ENCODE results near the gene FUNDC2.

The FUNDC2 gene

GRCh38 chrX:155023907-155024833, 2.5 kb upstream of the FUNDC2 start:
- no peak for DNase-seq (ENCODE audit: low spot score)

GRCh38 chrX:155026420-155026726, 271 bp upstream of the FUNDC2 start:
- no peak for DNase-seq (ENCODE audit: low spot score)

GRCh38 chrX:155027509-155028066, 944 bp downstream of the FUNDC2 start:
- DNase-seq (ENCODE audit: low spot score): peak; percentile 18

GRCh38 chrX:155028129-155028528, 1.5 kb downstream of the FUNDC2 start:
- DNase-seq (ENCODE audit: low spot score): no peak

GRCh38 chrX:155028877-155029291, 2.2 kb downstream of the FUNDC2 start:
- peak; percentile 10 for DNase-seq (ENCODE audit: low spot score)

GRCh38 chrX:155031657-155032056, 5.0 kb downstream of the FUNDC2 start:
- DNase-seq (ENCODE audit: low spot score): no peak

GRCh38 chrX:155035688-155036087, 9.0 kb downstream of the FUNDC2 start:
- no peak for DNase-seq (ENCODE audit: low spot score)

GRCh38 chrX:155046129-155046810, 19.6 kb downstream of the FUNDC2 start:
- no peak for DNase-seq (ENCODE audit: low spot score)

- no peak for DNase-seq (ENCODE audit: low spot score)
Observed at GRCh38 chrX:155046811-155047528, 20.3 kb downstream of the FUNDC2 start.

- DNase-seq (ENCODE audit: low spot score): peak; percentile 33
Observed at GRCh38 chrX:155048977-155049619, 22.5 kb downstream of the FUNDC2 start.

GRCh38 chrX:155052738-155053498, 26.3 kb downstream of the FUNDC2 start:
- DNase-seq (ENCODE audit: low spot score): no peak

- DNase-seq (ENCODE audit: low spot score): no peak
Observed at GRCh38 chrX:155053656-155054055, 27.0 kb downstream of the FUNDC2 start.

- DNase-seq (ENCODE audit: low spot score): no peak
Observed at GRCh38 chrX:155054255-155054654, 27.6 kb downstream of the FUNDC2 start.

- DNase-seq (ENCODE audit: low spot score): no peak
Observed at GRCh38 chrX:155055494-155055893, 28.9 kb downstream of the FUNDC2 start.

- DNase-seq (ENCODE audit: low spot score): no peak
Observed at GRCh38 chrX:155056471-155056870, 29.8 kb downstream of the FUNDC2 start.

- peak; percentile 70 for DNase-seq (ENCODE audit: low spot score)
Observed at GRCh38 chrX:155056877-155057792, 30.5 kb downstream of the FUNDC2 start.

- no peak for DNase-seq (ENCODE audit: low spot score)
Observed at GRCh38 chrX:155061760-155062159, 35.1 kb downstream of the FUNDC2 start.

GRCh38 chrX:155065035-155065734, 38.5 kb downstream of the FUNDC2 start:
- peak; percentile 27 for DNase-seq (ENCODE audit: low spot score)

GRCh38 chrX:155068165-155068564, 41.5 kb downstream of the FUNDC2 start:
- DNase-seq (ENCODE audit: low spot score): peak; percentile 29

Data from GM03348 (cell line).